GM23338 (cell line): ENCODE measurements around the gene RIPK4. TPM values are rescaled to one million over a fixed set of nuclear protein-coding genes. Genes with fewer than 3 reads are reported as not detected.

ENCODE experiments used
- ATAC-seq: fragments of 200-7000 bp; cut with Tn5 transposase; 3 replicates; pipeline ENCODE4 v1.9.1; 2020
- DNase-seq: peaks from one replicate; pipeline ENCODE4 v3.0.0-alpha.2; 2015; ENCODE audit warnings: low spot score
- H2AFZ ChIP-seq: fragments of 200-600 bp; sonication (generic); 2 replicates; pipeline ENCODE4 v1.8.0; 2016; ENCODE audit warnings: antibody characterized with exemption, mild to moderate bottlenecking, moderate library complexity
- H3F3A ChIP-seq: fragments of 200-600 bp; sonication (generic); replicated peaks from 2 replicates; pipeline ENCODE4 v1.8.0; 2017; ENCODE audit warnings: antibody characterized with exemption, mixed run types, low read depth
- H3K27ac ChIP-seq: fragments of 200-600 bp; sonication (generic); 2 replicates; pipeline ENCODE4 v1.6.1; 2016; ENCODE audit warnings: low read depth
- H3K27me3 ChIP-seq: fragments of 200-600 bp; sonication (generic); 2 replicates; pipeline ENCODE4 v1.8.0; 2016; ENCODE audit warnings: mild to moderate bottlenecking, mixed run types, moderate library complexity; ENCODE audit not compliant: insufficient read depth
- H3K36me3 ChIP-seq: fragments of 200-600 bp; sonication (generic); 2 replicates; pipeline ENCODE4 v1.8.0; 2016; ENCODE audit warnings: mild to moderate bottlenecking; ENCODE audit not compliant: insufficient read depth
- H3K4me1 ChIP-seq: fragments of 200-600 bp; sonication (generic); 2 replicates; pipeline ENCODE4 v1.8.0; 2016; ENCODE audit warnings: mild to moderate bottlenecking, moderate library complexity; ENCODE audit not compliant: insufficient read depth
- H3K4me2 ChIP-seq: fragments of 200-600 bp; sonication (generic); 2 replicates; pipeline ENCODE4 v1.7.1; 2017; ENCODE audit warnings: mixed run types
- H3K4me3 ChIP-seq: fragments of 200-600 bp; sonication (generic); 2 replicates; pipeline ENCODE4 v1.6.1; 2016; ENCODE audit warnings: mixed run types
- H3K79me2 ChIP-seq: fragments of 200-600 bp; sonication (generic); replicated peaks from 2 replicates; pipeline ENCODE4 v1.8.0; 2017; ENCODE audit warnings: mild to moderate bottlenecking; ENCODE audit not compliant: insufficient read depth
- H3K9me2 ChIP-seq: fragments of 200-600 bp; sonication (generic); 2 replicates; pipeline ENCODE4 v1.8.0; 2017; ENCODE audit not compliant: insufficient read depth
- H4K20me1 ChIP-seq: fragments of 200-600 bp; sonication (generic); replicated peaks from 2 replicates; pipeline ENCODE4 v1.8.0; 2017; ENCODE audit warnings: mild to moderate bottlenecking; ENCODE audit not compliant: insufficient read depth
- H3K27ac Mint-ChIP-seq: 2 replicates; pipeline ENCODE4 v1.8.0; 2020; ENCODE audit warnings: inconsistent platforms, mild to moderate bottlenecking, moderate library complexity, mixed read lengths
- H3K27me3 Mint-ChIP-seq: 3 replicates; pipeline ENCODE4 v1.8.0; 2022; ENCODE audit warnings: low read depth, mild to moderate bottlenecking, moderate library complexity, mixed read lengths, inconsistent platforms; ENCODE audit not compliant: insufficient read depth, poor library complexity
- H3K36me3 Mint-ChIP-seq: 3 replicates; pipeline ENCODE4 v1.8.0; 2021; ENCODE audit warnings: low read depth, mild to moderate bottlenecking, inconsistent platforms, moderate library complexity, mixed read lengths
- H3K4me1 Mint-ChIP-seq: 3 replicates; pipeline ENCODE4 v1.8.0; 2020; ENCODE audit warnings: mild to moderate bottlenecking, inconsistent platforms, mixed read lengths
- H3K4me3 Mint-ChIP-seq: 3 replicates; pipeline ENCODE4 v1.8.0; 2021; ENCODE audit warnings: moderate library complexity, mild to moderate bottlenecking, inconsistent platforms, mixed read lengths
- H3K9me3 Mint-ChIP-seq: 3 replicates; pipeline ENCODE4 v1.8.0; 2020; ENCODE audit warnings: moderate library complexity, mild to moderate bottlenecking, inconsistent platforms, mixed read lengths
- CREB1 ChIP-seq: fragments of 250-450 bp; sonication (Bioruptor Pico); IDR thresholded peaks from 2 replicates; pipeline ENCODE4 v1.5.0; 2020; ENCODE audit warnings: low read depth, mild to moderate bottlenecking, moderate library complexity
- ETS1 ChIP-seq: IDR thresholded peaks from 2 replicates; pipeline ENCODE4 v1.6.1; 2016; ENCODE audit warnings: antibody characterized with exemption
- EZH2 ChIP-seq: fragments of 200-600 bp; sonication (generic); IDR thresholded peaks from one replicate; pipeline ENCODE4 v1.8.0; 2017; ENCODE audit warnings: antibody characterized with exemption, mild to moderate bottlenecking, low read depth; ENCODE audit not compliant: unreplicated experiment
- EZH2phosphoT487 ChIP-seq: fragments of 200-600 bp; sonication (generic); IDR thresholded peaks from one replicate; pipeline ENCODE4 v1.8.1; 2018; ENCODE audit warnings: antibody characterized with exemption; ENCODE audit not compliant: unreplicated experiment
- JUNB ChIP-seq: IDR thresholded peaks from one replicate; pipeline ENCODE4 v1.6.1; 2016; ENCODE audit warnings: antibody characterized with exemption; ENCODE audit not compliant: unreplicated experiment
- NANOG ChIP-seq: IDR thresholded peaks from 2 replicates; pipeline ENCODE4 v1.6.1; 2016; ENCODE audit warnings: antibody characterized with exemption, borderline replicate concordance
- POLR2AphosphoS5 ChIP-seq: IDR thresholded peaks from 2 replicates; pipeline ENCODE4 v1.6.1; 2016; ENCODE audit warnings: antibody characterized with exemption, low read depth
- REST ChIP-seq: IDR thresholded peaks from one replicate; pipeline ENCODE4 v1.6.1; 2018; ENCODE audit warnings: antibody characterized with exemption; ENCODE audit not compliant: unreplicated experiment
- ZNF331 ChIP-seq: fragments of 250-450 bp; sonication (Bioruptor Pico); IDR thresholded peaks from 2 replicates; pipeline ENCODE4 v1.5.0; 2020; ENCODE audit warnings: low read depth, mild to moderate bottlenecking, moderate library complexity
- ZNF462 ChIP-seq: fragments of 250-450 bp; sonication (Bioruptor Pico); IDR thresholded peaks from 2 replicates; pipeline ENCODE4 v1.5.0; 2020; ENCODE audit warnings: mild to moderate bottlenecking, moderate library complexity
- polyA plus RNA-seq: library from polyadenylated mRNA; unstranded; fragments of >200 nt; fragmentation: Nextera tagmentation; extraction: Ambion mirVana; gene quantifications from 2 replicates; pipeline ENCODE4 v1.2.1, GENCODE V29; 2016
- total RNA-seq: library from RNA; depleted of rRNA; stranded (reverse); fragments of >200 nt; shearing (Covaris generic); gene quantifications from 2 replicates; pipeline ENCODE4 v1.2.3, GENCODE V29; 2014

RIPK4 gene
- total and polyA plus RNA-seq, 2 experiments from 2014 or later, result 2.5 to 9.9 TPM

- DNase-seq, result peak; percentile 72
Observed at GRCh38 chr21:41763398-41763931, 3.4 kb downstream of the RIPK4 start.

More at GRCh38 chr21:41763398-41763931, 3.4 kb downstream of the RIPK4 start:
- Histone ChIP-seq H3F3A (peaks cover 3% of the 10 kb centered on the region; the same call in 1 of the 2 replicates), H3K27ac (no peak overlapping the region), H3K9me2 (no peaks in the 10 kb centered on the region), H3K4me2 (peak overlapping the region; percentile 93), H3K27me3 (peaks cover 84% of the 10 kb centered on the region), H2AFZ (no peak overlapping the region), H3K4me3 (peak overlapping the region; percentile 57), H3K36me3 (no peaks in the 10 kb centered on the region; the same call in 1 of the 2 replicates), H3K79me2 (peaks cover 47% of the 10 kb centered on the region), H4K20me1 (peaks cover 24% of the 10 kb centered on the region), H3K4me1 (peaks cover 68% of the 10 kb centered on the region)
- Mint-ChIP-seq H3K27ac (no peak overlapping the region), H3K27me3 (peaks cover 82% of the 10 kb centered on the region), H3K9me3 (0 out of 3 replicates have a peak, but pooled peaks cover 2% of the 10 kb centered on the region), H3K36me3 (no peaks in the 10 kb centered on the region; the same call in 2 of the 3 replicates), H3K4me3 (peak overlapping the region; percentile 78), H3K4me1 (peaks cover 69% of the 10 kb centered on the region)
- peak; percentile 7; the same call in 2 of the 3 replicates for ATAC-seq
- TF ChIP-seq EZH2 (no peak), ETS1 (no peak), JUNB (no peak), EZH2phosphoT487 (no peak), ZNF462 (no peak), CREB1 (CRISPR knock-in tag) (no peak), NANOG (no peak), POLR2AphosphoS5 (no peak), ZNF331 (CRISPR knock-in tag) (no peak), REST (no peak)
